Measurements from ENCODE around the gene SLC22A13. TPM values are rescaled to one million over a fixed set of nuclear protein-coding genes. Genes with fewer than 3 reads are reported as not detected.

Gene SLC22A13
- total RNA-seq, 2 donors from 2014 or later, result 0.52 TPM; not detected in 1

DNA sequence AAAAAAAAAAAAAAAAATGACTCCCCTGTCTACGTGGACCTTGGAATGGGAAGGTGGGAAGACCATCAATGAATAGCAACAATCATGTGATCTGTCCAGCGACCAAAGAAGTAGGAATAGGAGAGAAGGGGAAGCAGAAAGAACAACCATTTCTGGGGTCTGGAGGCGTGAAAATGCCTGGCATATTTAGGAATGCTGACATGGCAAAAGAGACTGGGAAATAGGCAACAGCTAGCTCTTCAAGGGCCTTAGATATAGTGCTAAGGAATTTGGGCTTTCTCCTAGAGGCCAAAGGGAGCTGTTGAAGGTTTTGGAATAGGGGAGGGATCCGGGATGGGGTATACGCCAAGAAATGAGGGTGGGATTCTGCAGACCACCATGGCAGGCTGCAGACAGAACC, 5.9 kb downstream of the SLC22A13 start:
- Histone ChIP-seq H3K36me3 (replicated peaks in 1 of 2; ENCODE audit: insufficient read depth in 1 of 2, low read depth in 2 of 2) (no peaks in the 10 kb centered on the region), H3K27me3 (no peaks in the 10 kb centered on the region), H3K27ac (no peak overlapping the region), H3K9me3 (no peaks in the 10 kb centered on the region), H3K4me1 (peaks cover 3% of the 10 kb centered on the region), H3K4me3 (no peak overlapping the region)
- DNase-seq (no peak), ATAC-seq (no peak)
- intact Hi-C loops (cut with DNase I), result no loop called here
- 89 to 90% methylated on average over 5 of the region's 5 CpGs for WGBS, 2 donors
- TF ChIP-seq, protein P1, sequence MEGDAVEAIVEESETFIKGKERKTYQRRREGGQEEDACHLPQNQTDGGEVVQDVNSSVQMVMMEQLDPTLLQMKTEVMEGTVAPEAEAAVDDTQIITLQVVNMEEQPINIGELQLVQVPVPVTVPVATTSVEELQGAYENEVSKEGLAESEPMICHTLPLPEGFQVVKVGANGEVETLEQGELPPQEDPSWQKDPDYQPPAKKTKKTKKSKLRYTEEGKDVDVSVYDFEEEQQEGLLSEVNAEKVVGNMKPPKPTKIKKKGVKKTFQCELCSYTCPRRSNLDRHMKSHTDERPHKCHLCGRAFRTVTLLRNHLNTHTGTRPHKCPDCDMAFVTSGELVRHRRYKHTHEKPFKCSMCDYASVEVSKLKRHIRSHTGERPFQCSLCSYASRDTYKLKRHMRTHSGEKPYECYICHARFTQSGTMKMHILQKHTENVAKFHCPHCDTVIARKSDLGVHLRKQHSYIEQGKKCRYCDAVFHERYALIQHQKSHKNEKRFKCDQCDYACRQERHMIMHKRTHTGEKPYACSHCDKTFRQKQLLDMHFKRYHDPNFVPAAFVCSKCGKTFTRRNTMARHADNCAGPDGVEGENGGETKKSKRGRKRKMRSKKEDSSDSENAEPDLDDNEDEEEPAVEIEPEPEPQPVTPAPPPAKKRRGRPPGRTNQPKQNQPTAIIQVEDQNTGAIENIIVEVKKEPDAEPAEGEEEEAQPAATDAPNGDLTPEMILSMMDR (IDR thresholded peaks at IDR 0.05), result no peak
- no peak for TF ChIP-seq POLR2A (IDR thresholded peaks at IDR 0.05)

DNA sequence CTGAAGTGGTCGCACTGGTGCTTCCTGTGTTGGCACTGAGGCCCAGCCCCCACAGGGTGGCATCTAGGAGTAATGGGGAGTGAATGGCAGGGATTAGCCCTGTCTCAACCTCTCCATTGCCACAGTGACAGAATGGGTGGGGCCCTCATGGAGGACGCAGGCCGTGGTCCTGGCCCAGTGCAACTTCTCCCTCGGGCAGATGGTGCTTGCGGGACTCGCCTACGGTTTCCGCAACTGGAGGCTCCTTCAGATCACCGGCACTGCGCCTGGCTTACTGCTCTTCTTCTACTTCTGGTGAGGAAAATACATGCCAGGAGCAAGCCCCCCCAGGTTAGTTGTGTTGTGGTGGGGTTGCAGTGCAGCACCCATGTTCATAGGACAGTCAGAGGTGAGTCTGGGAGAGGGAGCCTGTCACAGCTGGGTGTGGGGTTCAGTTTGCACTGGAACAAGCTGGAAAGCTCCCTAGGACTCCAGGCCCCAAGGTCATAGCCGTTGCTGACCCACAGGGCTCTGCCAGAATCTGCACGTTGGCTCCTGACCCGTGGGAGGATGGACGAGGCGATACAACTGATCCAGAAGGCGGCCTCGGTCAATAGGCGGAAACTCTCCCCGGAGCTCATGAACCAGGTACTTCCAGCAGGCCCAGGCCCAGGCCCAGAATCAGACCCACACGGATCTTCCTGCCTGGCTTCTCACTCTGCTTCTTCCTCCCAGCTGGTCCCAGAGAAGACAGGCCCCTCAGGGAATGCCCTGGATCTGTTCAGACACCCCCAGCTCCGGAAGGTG, 9.4 kb downstream of the SLC22A13 start:
- Histone ChIP-seq H3K36me3 (replicated peaks in 1 of 2; ENCODE audit: insufficient read depth in 1 of 2, low read depth in 2 of 2) (no peaks in the 10 kb centered on the region), H3K4me1 (no peaks in the 10 kb centered on the region), H3K27ac (no peak overlapping the region), H3K9me3 (no peaks in the 10 kb centered on the region), H3K4me3 (no peak overlapping the region), H3K27me3 (no peaks in the 10 kb centered on the region)
- ATAC-seq, result no peak
- intact Hi-C loops (cut with DNase I), result no loop called here
- TF ChIP-seq, protein P1 (IDR thresholded peaks at IDR 0.05), result no peak
- no peak for TF ChIP-seq POLR2A (IDR thresholded peaks at IDR 0.05)
- 81 to 95% methylated on average over 8 to 21 of the region's 21 CpGs for WGBS, 2 donors
- DNase-seq, result peak in 2 of 4 donors; percentile 13 to 28

DNA sequence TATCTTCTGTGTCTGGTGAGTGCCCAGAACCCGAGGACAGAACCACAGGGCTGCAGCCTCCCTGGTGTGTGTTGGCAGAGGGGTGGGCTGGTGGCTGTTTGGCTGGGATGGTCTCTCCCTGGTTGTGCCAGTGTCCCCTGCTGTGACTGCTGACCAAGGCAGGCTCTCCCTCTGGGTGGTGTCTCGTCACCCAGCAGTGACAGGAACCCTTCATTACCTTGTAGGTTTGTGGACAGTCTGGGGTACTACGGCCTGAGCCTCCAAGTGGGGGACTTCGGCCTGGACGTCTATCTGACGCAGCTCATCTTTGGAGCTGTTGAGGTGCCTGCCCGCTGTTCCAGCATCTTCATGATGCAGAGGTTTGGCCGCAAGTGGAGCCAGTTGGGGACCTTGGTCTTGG, 10.0 kb downstream of the SLC22A13 start:
- intact Hi-C loops (cut with DNase I), result no loop called here
- Histone ChIP-seq H3K9me3 (no peaks in the 10 kb centered on the region), H3K4me3 (no peak overlapping the region), H3K27ac (no peak overlapping the region), H3K36me3 (replicated peaks in 1 of 2; ENCODE audit: insufficient read depth in 1 of 2, low read depth in 2 of 2) (no peaks in the 10 kb centered on the region), H3K27me3 (no peaks in the 10 kb centered on the region), H3K4me1 (no peaks in the 10 kb centered on the region)
- 91% methylated on average over 8 of the region's 8 CpGs; no CpG with 5 or more reads in 1 of the 2 donors for WGBS, 2 donors
- DNase-seq (no peak), ATAC-seq (no peak)
- TF ChIP-seq, protein P1 (IDR thresholded peaks at IDR 0.05), result no peak
- no peak for TF ChIP-seq POLR2A (IDR thresholded peaks at IDR 0.05)

DNA sequence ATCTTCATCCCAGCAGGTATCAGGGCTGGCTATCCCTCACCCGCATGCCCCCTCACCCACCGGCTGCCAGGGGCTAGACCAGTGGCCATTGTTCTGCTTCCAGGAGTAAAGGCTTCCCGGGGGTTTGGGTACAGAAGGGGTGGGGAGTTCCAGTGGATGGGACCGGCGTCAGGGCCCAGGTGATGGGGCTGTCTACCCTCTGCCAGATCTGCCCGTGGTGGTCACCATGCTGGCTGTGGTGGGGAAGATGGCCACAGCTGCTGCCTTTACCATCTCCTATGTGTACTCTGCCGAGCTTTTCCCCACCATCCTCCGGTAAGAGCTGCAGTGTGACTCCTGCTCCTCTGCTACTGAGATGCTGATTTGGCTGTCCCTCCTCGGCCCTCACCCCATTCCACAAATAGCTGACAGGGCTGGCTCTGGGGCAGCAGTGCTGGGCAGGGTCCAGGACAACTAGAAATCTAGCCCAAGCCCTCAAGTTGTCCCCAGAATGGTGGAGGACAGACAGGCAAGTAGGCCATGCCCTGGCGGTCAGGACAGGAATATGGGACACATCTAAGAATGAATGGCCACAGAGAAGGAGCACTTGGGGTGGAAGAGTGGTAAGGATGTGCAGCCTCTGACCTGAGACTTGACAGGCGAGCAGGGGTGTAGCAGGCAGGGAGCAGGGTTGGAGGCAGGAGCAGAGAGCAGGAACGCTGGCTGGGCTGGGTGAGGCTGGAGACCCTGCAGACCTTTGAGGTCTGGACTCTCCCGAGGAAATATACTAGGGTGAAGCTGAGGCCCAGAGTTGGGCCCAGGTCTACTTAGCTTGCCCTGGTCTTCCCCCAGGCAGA, 10.7 kb downstream of the SLC22A13 start:
- no peak for DNase-seq
- Histone ChIP-seq H3K4me3 (no peak overlapping the region), H3K27me3 (no peaks in the 10 kb centered on the region), H3K36me3 (replicated peaks in 1 of 2; ENCODE audit: insufficient read depth in 1 of 2, low read depth in 2 of 2) (no peaks in the 10 kb centered on the region), H3K9me3 (no peaks in the 10 kb centered on the region), H3K27ac (no peak overlapping the region), H3K4me1 (no peaks in the 10 kb centered on the region)
- TF ChIP-seq, protein P1 (IDR thresholded peaks at IDR 0.05), result no peak
- no peak for TF ChIP-seq POLR2A (IDR thresholded peaks at IDR 0.05)
- WGBS, 2 donors, result 83 to 92% methylated on average over 7 to 13 of the region's 13 CpGs
- ATAC-seq, result no peak
- intact Hi-C loops (cut with DNase I), result no loop called here

All from body of pancreas (tissue), 4 donors.